SK-N-SH (cell line): ENCODE measurements around the gene OR2T34. TPM values are rescaled to one million over a fixed set of nuclear protein-coding genes. Genes with fewer than 3 reads are reported as not detected.
"Not testable (repeated sequence)": the region's sequence is repeated elsewhere in the genome, so short reads cannot be mapped to it uniquely, and the experiment has no call there.

Experiments
- CTCF ChIA-PET: fragments of 300-600, 350-600 bp; formaldehyde crosslinking; extraction: SDS; loops from one replicate; lab custom pipeline; 2021; lab: Yijun Ruan, JAX
- POLR2A ChIA-PET: fragments of 350-600 bp; sonication (Branson Sonifier 250); formaldehyde crosslinking; extraction: SDS; loops from one replicate; lab custom pipeline; 2020; ENCODE audit warnings: antibody characterized with exemption, inconsistent platforms; lab: Yijun Ruan, JAX
- DNase-seq: peaks from one replicate; pipeline ENCODE4 v3.0.0; 2012
- H2AFZ ChIP-seq: fragments of 200-600 bp; sonication (generic); 2 replicates; pipeline ENCODE4 v1.8.1; 2016; ENCODE audit warnings: antibody characterized with exemption, mild to moderate bottlenecking, low read depth
- H3F3A ChIP-seq: fragments of 200-600 bp; sonication (generic); replicated peaks from 2 replicates; pipeline ENCODE3; 2016; ENCODE audit warnings: antibody characterized with exemption, mild to moderate bottlenecking; ENCODE audit not compliant: insufficient read depth
- H3K27ac ChIP-seq, 2 experiments: fragments of 200-500 bp in 1 of 2; fragments of 200-600 bp in 1 of 2; sonication (Bioruptor generic) in 1 of 2; sonication (generic), shearing (Covaris generic) in 1 of 2; 2 replicates each; pipeline versions ENCODE4 v1.5.1 to v1.6.1; 2014 to 2016; ENCODE audit warnings: low read depth in 2 of 2, inconsistent platforms in 1 of 2, low read length in 1 of 2, mild to moderate bottlenecking in 1 of 2, mixed read lengths in 1 of 2
- H3K27me3 ChIP-seq: fragments of 200-600 bp; sonication (generic), shearing (Covaris generic); 2 replicates; pipeline ENCODE4 v1.6.1; 2016; ENCODE audit warnings: mixed run types; ENCODE audit not compliant: insufficient read depth
- H3K36me3 ChIP-seq, 2 experiments: fragments of 200-500 bp in 1 of 2; fragments of 200-600 bp in 1 of 2; sonication (Bioruptor generic) in 1 of 2; sonication (generic) in 1 of 2; replicated peaks in 1 of 2; 2 replicates each; pipeline versions ENCODE3 to v1.5.1; 2014 to 2016; ENCODE audit warnings: low read length in 1 of 2, mild to moderate bottlenecking in 1 of 2; ENCODE audit not compliant: insufficient read depth in 2 of 2, control insufficient read depth in 1 of 2
- H3K4me1 ChIP-seq, 2 experiments: fragments of 200-500 bp in 1 of 2; fragments of 200-600 bp in 1 of 2; sonication (Bioruptor generic) in 1 of 2; sonication (generic), shearing (Covaris generic) in 1 of 2; 2 replicates each; pipeline versions ENCODE4 v1.5.1 to v1.6.1; 2014 to 2016; ENCODE audit warnings: low read depth in 1 of 2, low read length in 1 of 2, mixed run types in 1 of 2; ENCODE audit not compliant: insufficient read depth in 2 of 2, control insufficient read depth in 1 of 2
- H3K4me2 ChIP-seq: fragments of 200-600 bp; sonication (generic), shearing (Covaris generic); 2 replicates; pipeline ENCODE4 v1.6.1; 2017; ENCODE audit warnings: mixed run types
- H3K4me3 ChIP-seq, 2 experiments: fragments of 200-500 bp in 1 of 2; fragments of 200-600 bp in 1 of 2; sonication (Bioruptor generic) in 1 of 2; sonication (generic), shearing (Covaris generic) in 1 of 2; 2 replicates each; pipeline versions ENCODE4 v1.5.1 to v1.8.1; 2014 to 2016; ENCODE audit warnings: low read depth in 2 of 2, inconsistent platforms in 1 of 2, low read length in 1 of 2, mild to moderate bottlenecking in 1 of 2, mixed read lengths in 1 of 2, moderate library complexity in 1 of 2
- H3K79me2 ChIP-seq: fragments of 200-600 bp; sonication (generic); 2 replicates; pipeline ENCODE4 v1.8.1; 2017; ENCODE audit warnings: mild to moderate bottlenecking; ENCODE audit not compliant: insufficient read depth
- H3K9ac ChIP-seq: fragments of 200-600 bp; sonication (generic); 2 replicates; pipeline ENCODE4 v1.6.1; 2017; ENCODE audit warnings: mixed run types
- H3K9me2 ChIP-seq: fragments of 200-600 bp; sonication (generic); 2 replicates; pipeline ENCODE4 v1.6.1; 2017; ENCODE audit warnings: mixed run types
- H3K9me3 ChIP-seq: fragments of 200-600 bp; sonication (generic); 2 replicates; pipeline ENCODE4 v1.6.1; 2017; ENCODE audit warnings: mixed run types, mild to moderate bottlenecking, moderate library complexity
- H4K20me1 ChIP-seq: fragments of 200-600 bp; sonication (generic); 2 replicates; pipeline ENCODE4 v1.6.1; 2017; ENCODE audit warnings: mild to moderate bottlenecking, mixed run types; ENCODE audit not compliant: insufficient read depth
- polyA plus RNA-seq, 3 experiments: library from polyadenylated mRNA; depleted of rRNA; stranded (reverse); fragments of >200 nt; gene quantifications; 2 replicates each; pipeline ENCODE4 v1.2.3, GENCODE V29; 2012
- small RNA-seq, 7 experiments: library from RNA; depleted of rRNA; stranded (forward); fragments of <200 nt; gene quantifications; one replicate each; pipeline ENCODE3, GENCODE V24; 2012

Gene OR2T34
- polyA plus RNA-seq, 1 of the 3 experiments (the other 2 are of a cell fraction) = not detected

GRCh38 chr1:248537449-248537848 is 37.1 kb downstream of the OR2T34 start:
- H3K9me3 ChIP-seq, H3K4me3 ChIP-seq, H3K79me2 ChIP-seq, CTCF ChIA-PET, H2AFZ ChIP-seq, DNase-seq, H3K9me2 ChIP-seq, H3F3A ChIP-seq, H3K27me3 ChIP-seq, H3K4me2 ChIP-seq, H3K4me1 ChIP-seq, H4K20me1 ChIP-seq, POLR2A ChIA-PET, H3K27ac ChIP-seq, H3K36me3 ChIP-seq, H3K9ac ChIP-seq: not testable (repeated sequence)

Small RNA genes lying within 50 kb of the gene (small RNA-seq; reads per million reads assigned to genes)
- 0 reads per million in 7 experiments for gene RF00019

Other genes with a start within 250 kb of the OR2T34 start
- gene OR14C36, start 226.0 kb downstream of the OR2T34 start, polyA plus RNA-seq (2012; rRNA removed) = not detected in 2 replicates
- gene OR2T4, start 213.1 kb downstream of the OR2T34 start, polyA plus RNA-seq (2012; rRNA removed) = not detected in 2 replicates
- gene OR2T6, start 199.0 kb downstream of the OR2T34 start, polyA plus RNA-seq (2012; rRNA removed) = not detected in 2 replicates
- not detected in 2 replicates for gene OR2T1, start 171.7 kb downstream of the OR2T34 start, polyA plus RNA-seq (2012; rRNA removed)
- not detected in 2 replicates for gene OR2T2, start 129.1 kb downstream of the OR2T34 start, polyA plus RNA-seq (2012; rRNA removed)
- gene OR2T3, start 101.4 kb downstream of the OR2T34 start, polyA plus RNA-seq (2012; rRNA removed) = not detected in 2 replicates
- not detected in 2 replicates for gene OR2T5, start 86.2 kb downstream of the OR2T34 start, polyA plus RNA-seq (2012; rRNA removed)
- not detected in 2 replicates for gene OR2G6, start 66.7 kb downstream of the OR2T34 start, polyA plus RNA-seq (2012; rRNA removed)
- not detected in 2 replicates for gene OR2T29, start 12.0 kb downstream of the OR2T34 start, polyA plus RNA-seq (2012; rRNA removed)
- gene OR2T10, start 22.9 kb upstream of the OR2T34 start, polyA plus RNA-seq (2012; rRNA removed) = not detected in 2 replicates
- gene OR2T11, start 60.3 kb upstream of the OR2T34 start, polyA plus RNA-seq (2012; rRNA removed) = not detected in 2 replicates
- not detected in 2 replicates for gene OR2T35, start 70.5 kb upstream of the OR2T34 start, polyA plus RNA-seq (2012; rRNA removed)
- not detected in 2 replicates for gene OR2T27, start 80.8 kb upstream of the OR2T34 start, polyA plus RNA-seq (2012; rRNA removed)
- not detected in 2 replicates for gene OR14I1, start 128.0 kb upstream of the OR2T34 start, polyA plus RNA-seq (2012; rRNA removed)
- 1.5 and 1.6 TPM in 2 replicates for gene LYPD8, start 181.0 kb upstream of the OR2T34 start, polyA plus RNA-seq (2012; rRNA removed)